Right hindlimb (tissue), 1 donor: ENCODE data around the gene CD40LG.

ENCODE experiments used
- DNase-seq: peaks from one replicate; pipeline ENCODE4 v3.0.0-alpha.2; 2018

CD40LG gene

GRCh38 chrX:136647677-136648360 is at the start of gene CD40LG:
CD40LG (plus strand) TSS chrX:136648158; CDS start chrX:136648249, 91 bp downstream.
- no peak for DNase-seq

GRCh38 chrX:136598631-136599030 is 49.3 kb upstream of the CD40LG start:
- DNase-seq: no peak

GRCh38 chrX:136600059-136600458 is 47.9 kb upstream of the CD40LG start:
- DNase-seq: no peak

- DNase-seq: no peak
These were observed 40.7 kb upstream of the CD40LG start for GRCh38 chrX:136607236-136607635.

GRCh38 chrX:136608295-136608933 is 39.5 kb upstream of the CD40LG start:
- DNase-seq: no peak

DNA sequence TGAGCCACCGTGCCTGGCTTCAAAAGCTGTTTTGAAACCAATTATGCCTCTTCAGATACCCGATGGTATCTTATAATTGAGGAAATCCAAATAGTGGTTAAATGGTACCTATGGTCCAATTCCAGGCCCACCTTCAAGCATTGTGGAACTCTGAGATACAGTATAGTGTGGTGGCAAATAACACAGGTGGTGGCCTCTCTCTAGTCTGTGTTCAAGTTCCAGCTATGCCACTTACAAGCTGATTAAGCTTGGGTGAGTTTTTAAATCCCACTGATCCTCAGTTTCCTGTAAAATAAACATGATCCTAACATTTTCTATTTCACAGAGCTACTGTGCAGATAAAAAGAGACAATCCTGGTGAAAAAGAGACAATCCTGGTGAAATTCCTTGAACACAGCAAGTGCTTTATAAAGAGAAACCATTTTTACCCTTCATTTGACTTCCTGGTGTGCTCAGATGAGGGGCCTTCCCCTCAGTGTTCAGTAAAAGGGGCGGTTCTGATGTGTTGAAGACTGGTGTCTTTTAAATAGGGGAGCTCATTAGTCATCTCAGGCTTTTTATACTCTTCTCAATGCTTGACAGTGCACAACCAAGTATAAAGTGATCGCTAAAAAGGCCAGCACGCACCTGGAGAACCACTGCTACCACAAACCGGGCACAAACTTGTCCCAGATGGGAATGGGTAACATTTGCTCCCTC is 30.8 kb upstream of the CD40LG start:
- DNase-seq: no peak

- DNase-seq: no peak
These were observed 28.0 kb upstream of the CD40LG start for GRCh38 chrX:136619899-136620505.

DNA sequence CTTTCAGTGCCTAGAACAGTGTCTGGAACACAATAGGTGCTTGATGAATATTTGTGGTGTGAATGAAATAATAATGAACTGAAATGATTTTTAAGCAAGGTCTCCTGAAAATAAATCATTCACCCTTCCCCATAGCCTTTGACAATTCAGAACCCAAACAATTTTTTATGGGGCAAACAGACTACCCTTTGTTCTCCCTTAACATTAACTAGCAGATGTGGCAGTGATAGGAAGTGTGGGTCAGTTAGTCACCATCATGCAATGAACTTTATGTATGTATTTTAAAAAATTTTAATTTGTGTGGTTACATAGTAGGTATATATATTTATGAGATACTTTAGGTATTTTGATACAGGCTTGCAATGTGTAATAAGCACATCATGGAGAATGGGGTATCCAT is 27.2 kb upstream of the CD40LG start:
- no peak for DNase-seq

GRCh38 chrX:136622568-136622967 is 25.4 kb upstream of the CD40LG start:
- no peak for DNase-seq

- DNase-seq: no peak
These were observed 24.6 kb upstream of the CD40LG start for GRCh38 chrX:136623396-136623795.

- no peak for DNase-seq
These were observed 22.7 kb upstream of the CD40LG start for GRCh38 chrX:136625246-136625645.

GRCh38 chrX:136626237-136626636 is 21.7 kb upstream of the CD40LG start:
- no peak for DNase-seq

DNA sequence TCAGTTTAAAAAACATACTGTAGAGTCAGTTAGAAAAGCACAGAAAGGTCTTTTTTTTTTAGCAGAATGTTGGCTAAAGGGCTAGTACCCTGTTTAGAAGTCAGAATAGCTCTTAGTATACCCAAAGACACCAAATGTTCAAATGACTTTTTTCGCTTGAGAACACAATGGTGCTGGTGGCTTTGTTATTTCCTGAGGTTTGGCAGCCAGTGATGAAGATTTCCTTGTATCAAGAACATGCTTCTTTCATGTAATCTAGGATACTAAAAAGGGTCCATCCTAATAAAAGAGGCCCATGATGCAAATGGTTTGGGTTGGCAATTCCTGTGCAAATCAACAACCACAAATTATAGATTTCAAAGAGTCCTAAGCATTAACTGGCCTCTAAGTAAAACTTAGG is 21.1 kb upstream of the CD40LG start:
- DNase-seq: no peak

DNA sequence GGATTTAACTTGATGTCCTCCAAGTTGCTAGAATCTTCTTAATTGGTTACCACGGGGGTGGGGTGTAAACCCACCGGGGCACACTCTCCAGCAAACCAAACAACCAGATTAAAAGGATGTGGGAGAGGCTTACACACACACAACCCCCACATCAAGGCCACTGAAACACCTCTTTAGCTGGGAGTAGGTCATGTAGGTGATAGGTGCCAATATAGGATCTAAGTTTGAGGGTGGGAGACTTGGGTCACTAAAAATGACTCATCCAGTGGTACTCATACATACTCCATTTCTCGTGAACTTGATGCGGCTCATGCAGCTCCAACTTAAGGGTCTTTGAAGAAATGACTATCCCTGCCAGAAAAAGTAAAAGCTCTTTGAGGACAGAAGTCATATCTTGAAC is 20.5 kb upstream of the CD40LG start:
- DNase-seq: no peak

DNA sequence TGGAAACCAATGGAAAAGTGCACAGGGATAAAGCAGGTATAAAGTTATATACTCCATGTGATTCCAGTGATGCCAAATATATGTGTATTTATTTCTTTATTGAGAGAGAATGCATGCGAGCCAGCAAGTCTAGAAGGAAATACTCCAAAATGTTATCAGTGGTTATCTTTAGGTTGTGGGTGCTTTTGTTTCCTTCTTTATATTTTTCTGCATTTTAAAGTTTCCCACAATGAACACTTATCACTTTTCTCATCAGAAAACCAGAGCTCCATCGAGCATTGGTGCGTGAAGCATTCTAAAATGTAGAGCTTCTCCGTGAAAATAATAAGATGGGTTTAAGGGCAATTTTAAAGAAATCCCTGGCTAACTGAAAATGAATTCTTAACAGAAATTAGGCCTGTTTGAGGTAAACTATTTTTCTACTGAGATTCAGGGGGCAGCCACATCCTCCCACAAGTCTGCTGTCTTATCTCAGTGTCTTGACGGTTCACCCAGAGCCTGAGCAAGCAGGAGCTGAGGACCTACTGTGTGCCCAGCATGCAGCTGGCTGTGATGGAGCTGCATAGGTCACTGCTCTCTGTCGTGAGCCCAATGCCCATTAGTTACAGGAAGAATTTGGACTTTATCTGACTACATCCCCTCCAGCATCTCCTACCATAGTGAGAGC is 18.7 kb upstream of the CD40LG start:
- no peak for DNase-seq

GRCh38 chrX:136630881-136631280 is 17.1 kb upstream of the CD40LG start:
- DNase-seq: no peak

GRCh38 chrX:136635235-136635634 is 12.7 kb upstream of the CD40LG start:
- no peak for DNase-seq

DNA sequence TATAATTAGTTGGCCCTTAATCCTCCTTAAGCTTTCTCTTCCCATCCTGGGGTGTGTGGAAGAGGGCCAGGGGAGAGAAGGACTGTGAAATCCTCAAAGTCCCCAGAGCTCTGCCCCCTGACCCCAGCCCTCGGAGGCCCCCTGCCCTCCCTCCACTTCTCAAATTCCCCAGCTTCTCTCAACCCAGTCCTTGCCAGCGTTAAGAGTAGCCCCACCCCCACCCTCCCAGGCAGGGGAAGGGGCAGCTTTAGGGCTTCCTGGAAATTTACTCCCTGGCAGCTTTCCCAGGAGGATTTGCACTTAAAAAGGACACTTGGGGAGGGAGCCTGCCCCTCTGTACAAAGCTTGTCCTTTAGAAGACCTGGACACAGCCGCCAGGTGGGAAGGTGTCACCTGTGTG is 11.8 kb upstream of the CD40LG start:
- DNase-seq: no peak

DNA sequence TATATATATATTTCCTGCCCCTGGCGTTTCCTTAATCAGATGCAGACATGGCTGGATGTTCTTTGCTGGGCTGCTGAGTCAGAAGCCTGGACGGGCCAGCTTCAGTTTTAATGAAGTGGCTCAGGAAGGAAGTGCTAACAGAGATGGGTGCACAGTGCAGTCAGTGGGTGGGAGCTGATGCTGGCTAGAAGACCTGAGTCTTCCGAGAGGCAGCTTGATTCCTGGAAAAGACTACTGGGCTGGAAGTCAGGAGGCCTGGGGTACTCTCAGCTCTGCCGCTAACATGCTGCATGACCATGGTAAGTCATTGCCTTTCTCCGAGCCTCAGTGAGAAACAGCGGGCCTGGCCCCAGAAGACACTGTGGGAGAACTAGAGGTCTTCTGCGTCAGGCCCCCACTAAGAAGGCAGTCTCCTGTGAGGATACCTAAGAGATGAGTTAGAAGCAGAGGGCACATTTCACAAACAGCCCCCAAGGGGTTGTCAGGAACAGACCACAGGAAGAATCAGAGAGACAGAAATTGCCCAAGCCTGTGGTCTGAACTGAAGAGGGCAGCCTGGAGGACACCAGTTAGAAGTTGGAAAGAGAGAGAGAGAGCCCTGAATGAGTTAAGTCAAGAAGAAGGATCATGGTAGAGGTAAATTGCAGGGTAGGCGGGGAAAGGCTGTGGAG is 8.3 kb upstream of the CD40LG start:
- DNase-seq: no peak

DNA sequence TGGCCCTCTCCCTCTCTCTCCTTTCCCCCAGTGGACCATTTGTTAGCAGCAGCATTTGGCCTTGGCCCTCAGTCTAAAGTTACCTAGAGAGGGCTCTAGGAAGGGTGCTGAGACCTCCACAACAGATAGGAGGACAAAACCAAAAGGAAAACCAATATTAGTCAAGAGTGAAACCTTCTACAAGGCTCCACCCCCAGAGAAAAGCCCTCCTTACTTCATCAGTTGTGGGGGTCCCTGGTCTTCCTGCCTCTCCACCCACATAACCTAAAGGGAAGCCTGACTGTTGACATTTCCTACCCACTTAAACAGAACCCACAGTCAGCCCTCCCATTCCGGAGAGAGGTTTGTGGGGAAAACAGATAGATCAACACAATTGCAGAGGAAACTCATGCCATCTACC is 4.7 kb upstream of the CD40LG start:
- DNase-seq: no peak

- no peak for DNase-seq
These were observed 1.2 kb upstream of the CD40LG start for GRCh38 chrX:136646602-136647239.

DNA sequence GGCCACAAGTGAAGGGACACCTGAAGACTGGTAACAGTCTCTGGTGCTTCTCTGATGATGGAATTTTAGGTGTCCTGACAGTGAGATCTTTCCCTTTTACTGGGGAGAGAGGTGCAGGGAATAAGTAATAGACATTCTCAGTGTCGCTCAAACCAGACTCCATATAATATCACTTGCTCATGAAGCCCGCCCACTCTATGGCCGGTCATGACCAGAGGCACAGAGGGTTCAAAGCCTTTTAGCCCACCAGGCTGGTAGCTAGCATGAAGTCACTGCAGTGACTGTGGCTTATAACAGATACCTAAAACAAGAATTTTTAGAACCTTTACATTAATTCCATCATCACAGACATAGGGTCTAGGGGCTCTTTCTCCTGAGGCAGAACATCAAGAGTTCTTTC is 2.9 kb downstream of the CD40LG start:
- no peak for DNase-seq
